T-helper 9 cell (primary cell): Measurements from ENCODE around the gene TNRC6A.
"Not testable (repeated sequence)": the region's sequence is repeated elsewhere in the genome, so short reads cannot be mapped to it uniquely, and the experiment has no call there.

Experiments used
- DNase-seq: peaks from one replicate; pipeline ENCODE4 v3.0.0-alpha.2; 2020

The TNRC6A gene

GRCh38 chr16:24819462-24820040, 90.1 kb downstream of the TNRC6A start:
- DNase-seq, result no peak

- no peak for DNase-seq
Measured at GRCh38 chr16:24820522-24820921, 91.1 kb downstream of the TNRC6A start.

DNA sequence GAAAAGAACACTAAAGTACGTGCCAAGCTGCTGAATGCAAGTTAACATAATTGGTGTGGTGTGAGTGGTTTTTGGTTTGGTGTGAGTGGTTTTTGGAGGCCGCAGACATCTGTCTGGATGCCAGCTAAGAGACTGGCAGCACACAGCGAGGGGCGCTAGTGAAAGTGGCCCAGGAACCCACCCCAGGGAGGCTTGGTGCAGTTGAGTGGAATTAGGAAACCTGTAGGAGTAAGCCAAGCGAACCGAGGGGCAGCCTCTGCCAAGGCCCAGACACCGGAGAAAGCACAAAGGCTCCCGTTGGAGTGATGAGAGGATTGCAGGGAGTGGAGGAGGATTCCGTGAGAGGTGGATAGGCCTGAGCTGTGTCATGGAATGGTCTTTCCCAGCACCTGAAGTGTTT, 91.7 kb downstream of the TNRC6A start:
- DNase-seq, result no peak

GRCh38 chr16:24822542-24822941, 93.1 kb downstream of the TNRC6A start:
- DNase-seq, result no peak

GRCh38 chr16:24822974-24823373, 93.5 kb downstream of the TNRC6A start:
- DNase-seq, result no peak

DNA sequence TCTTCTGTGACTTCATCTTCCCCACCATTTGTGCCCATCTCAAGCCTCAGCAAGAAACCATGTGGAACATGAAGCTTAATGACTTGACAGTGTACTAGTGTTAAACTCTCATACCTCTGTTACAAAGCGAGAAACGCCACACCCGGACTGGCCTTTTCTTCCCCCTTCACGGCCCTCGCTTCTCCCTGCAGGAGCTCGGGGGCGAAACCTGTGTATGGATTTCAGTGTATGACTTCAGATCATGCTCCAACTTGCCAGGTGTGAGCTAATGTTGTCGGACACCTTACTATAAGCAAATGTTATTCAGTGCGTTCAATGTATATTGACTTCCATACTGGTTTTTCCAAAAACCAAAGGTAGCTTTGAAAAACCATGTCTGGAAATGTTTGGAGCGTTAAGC, 96.2 kb downstream of the TNRC6A start:
- no peak for DNase-seq

DNA sequence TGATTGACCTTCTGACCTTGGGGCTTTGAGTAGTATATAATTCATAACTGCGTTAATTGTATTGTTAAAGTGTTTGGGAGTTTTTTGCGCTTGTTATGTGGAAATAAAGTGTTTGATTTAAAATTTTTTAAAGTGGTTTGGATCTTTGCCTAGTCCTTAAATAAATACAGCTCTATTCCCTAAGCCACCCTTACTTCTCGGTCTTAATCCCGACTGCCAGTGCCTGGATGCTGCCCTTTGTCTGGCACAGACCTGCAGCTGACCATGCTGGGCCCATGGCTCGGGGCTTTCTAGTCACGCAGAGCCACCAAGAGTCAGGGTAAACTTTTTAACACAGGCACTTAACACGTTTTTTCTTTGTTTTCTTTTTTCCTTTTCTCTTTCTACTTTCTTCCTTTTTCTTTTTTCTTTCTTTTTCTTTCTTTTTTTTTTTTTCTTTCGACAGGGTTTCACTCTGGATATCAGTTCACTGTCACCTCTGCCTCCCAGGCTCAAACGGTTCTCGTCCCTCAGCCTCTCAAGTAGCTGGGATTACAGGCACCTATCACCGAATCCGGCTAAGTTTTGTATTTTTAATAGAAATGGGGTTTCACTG, 96.7 kb downstream of the TNRC6A start:
- DNase-seq, result no peak

DNA sequence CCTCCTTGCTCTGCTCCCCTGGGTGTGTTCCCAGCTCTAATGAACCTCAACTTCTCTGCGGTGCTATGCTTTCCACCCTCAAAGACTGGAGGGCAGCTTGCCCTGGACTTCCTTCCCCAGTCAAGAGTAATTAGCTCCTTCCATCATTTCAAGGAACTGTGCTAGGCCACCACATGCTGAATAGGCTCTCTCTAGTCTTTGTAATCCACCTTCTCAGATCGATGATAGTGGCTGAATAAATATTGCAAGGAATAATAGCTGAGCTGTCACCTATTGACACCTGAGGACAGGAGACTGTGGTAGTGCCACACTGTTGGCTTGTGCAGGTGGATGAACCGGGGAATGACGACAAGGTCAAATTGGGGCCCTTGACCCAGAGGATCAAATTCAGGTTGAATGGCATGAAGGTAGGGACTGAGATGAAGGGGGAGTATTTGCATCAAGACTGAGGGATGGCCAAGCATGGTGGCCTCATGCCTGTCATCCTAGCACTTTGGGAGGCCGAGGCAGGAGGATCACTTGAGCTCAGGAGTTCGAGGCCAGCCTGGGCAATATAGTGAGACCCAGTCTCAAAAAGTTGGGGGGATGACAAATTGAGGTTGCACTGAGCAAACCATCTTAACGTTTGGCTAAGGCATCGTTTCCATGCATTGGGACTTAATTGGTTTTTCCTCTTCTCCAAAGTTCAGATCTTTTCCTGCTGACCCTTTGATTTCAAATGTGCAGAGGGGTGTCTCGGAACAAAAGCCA, 97.5 kb downstream of the TNRC6A start:
- DNase-seq, result no peak

DNA sequence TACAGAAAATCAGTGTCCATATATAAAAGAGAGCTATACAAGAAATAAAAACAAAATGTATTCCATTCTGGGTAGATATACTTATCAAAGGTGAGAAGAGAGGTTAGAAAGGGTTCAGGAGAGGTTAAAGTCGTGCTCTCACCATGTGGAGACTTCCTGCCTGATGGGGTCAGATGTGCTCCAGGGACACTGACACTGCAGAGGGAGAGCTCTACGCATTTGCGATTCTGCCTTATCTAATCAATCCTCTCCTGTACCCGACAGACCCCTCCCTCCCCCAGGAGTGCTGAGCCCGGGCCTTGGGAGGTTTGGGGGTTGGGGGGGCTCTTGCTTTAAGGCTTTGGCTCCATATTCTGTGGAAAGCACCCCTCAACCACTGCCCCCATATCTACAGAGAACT, 99.7 kb downstream of the TNRC6A start:
- DNase-seq, result no peak

DNA sequence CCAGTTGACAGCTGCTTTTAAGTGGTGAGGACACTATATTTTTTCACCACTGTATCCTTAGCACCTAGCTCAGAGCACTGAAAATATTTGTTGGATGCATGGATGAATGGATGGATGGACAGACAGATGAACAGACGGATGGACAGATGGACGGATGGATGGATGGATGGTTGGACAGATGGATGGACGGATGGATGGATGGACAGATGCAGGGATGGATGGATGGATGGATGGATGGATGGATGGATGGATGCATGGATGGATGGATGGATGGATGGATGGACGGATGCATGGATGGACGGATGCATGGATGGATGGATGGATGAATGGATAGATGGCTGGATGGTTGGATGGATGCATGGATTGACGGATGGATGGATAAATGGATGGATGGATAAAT, 103.9 kb downstream of the TNRC6A start:
- DNase-seq, result no peak

DNA sequence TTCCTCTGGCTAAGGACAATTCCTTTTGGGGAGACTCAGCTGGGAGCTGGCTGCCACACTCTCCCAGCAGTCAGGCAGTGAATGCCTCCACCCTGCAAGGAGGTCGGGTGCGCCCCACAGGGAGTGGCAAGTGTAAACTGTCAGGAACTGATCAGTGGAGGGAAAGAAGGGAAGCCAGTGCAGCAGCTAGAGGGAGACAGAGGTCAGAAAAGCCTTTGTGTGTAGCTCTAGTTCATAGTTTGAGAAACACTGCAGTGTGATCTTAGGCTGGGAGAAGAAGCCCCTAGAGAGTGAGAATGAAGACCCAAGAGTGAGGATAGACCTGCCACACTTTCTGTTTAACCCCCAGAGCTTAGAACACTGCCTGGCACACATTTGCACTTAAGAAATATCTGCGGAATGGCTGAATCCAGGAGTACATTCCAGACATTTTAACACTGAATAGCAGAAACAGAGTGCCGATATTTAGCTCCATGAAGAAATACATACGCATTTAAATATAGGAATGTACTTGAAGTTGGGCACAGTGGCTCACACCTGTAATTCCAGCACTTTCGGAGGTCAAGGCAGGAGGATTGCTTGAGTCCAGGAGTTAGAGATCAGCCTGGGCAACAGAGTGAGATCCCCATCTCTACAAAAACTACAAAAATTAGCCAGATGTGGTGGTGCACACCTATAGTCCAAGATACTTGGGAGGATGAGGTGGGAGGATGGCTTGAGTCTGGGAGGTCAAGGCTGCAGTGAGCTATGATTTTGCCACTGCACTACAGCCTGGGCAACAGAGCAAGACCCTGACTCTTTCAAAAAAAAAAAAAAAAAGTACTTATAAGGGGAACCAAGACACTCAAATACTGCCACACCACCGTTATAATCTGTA, 105.2 kb downstream of the TNRC6A start:
- DNase-seq, result no peak

DNA sequence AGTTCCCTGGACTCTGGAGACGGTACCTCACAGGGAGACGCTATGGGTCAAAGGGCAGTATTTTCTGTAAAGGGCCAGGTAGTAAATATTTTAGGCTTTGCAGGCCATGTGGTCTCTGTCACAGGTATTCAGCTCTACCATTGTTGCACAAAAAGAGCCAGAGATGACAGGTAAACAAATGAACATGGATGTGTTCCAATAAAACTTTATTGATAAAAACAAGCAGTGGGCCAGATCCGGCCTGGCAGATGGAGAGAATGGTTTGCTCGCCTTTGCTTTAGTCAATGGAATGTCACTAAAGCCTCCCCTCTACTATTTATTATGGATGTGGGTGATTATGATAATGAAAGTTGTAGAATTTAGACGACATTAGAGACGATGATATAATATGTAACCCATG, 107.4 kb downstream of the TNRC6A start:
- DNase-seq, result no peak

DNA sequence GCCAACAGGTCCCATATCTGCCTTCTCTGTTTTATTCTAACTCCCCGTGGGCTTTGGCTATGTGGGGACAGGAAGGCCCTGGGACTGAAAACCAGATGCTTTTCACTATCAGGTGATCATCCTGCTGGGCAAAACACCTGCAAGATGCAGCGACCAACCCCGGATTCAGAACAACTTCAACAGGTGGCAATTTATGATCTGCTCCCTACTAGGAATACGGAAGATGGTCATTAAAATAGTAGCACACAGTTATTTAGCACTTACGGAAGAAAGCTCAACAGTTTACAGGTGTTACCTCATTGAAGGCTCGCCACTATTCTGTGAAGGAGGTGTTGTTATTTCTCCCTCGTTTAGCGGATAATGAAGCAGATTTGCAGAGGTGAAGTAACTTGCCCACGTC, 108.5 kb downstream of the TNRC6A start:
- DNase-seq, result no peak

- DNase-seq, result no peak
Measured at GRCh38 chr16:24838554-24839266, 109.3 kb downstream of the TNRC6A start.

DNA sequence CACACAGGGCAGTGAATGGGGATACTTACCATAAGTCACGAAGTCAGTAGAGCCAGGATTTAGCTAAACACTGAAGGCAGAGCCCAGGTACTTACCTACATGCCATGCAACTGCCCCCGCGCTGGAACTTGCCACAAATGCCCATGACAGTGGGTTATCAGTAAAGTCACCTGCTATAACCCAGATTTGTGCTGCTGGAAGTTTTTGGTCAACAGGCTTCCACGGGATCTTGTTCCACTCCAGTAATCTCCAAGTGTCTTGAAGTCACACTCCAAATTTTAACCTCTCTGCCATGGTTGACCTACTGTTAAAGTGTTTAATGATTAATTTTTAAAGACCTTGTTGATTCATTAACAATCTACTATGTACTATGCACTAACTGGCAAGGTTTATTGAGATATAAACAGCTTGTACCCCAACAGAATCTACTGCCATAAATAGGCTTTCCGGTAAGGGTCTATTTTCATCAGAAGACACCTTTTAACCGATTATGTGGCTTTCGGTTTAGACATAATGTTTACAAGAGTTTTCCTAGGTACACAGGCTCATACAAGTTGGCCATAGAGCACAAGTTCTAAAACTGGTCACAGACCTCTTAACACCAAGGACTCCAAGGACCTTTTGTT, 110.0 kb downstream of the TNRC6A start:
- DNase-seq, result no peak

GRCh38 chr16:24841291-24841690, 111.8 kb downstream of the TNRC6A start:
- DNase-seq, result no peak

GRCh38 chr16:24844101-24845030, 114.9 kb downstream of the TNRC6A start:
- DNase-seq, result no peak

GRCh38 chr16:24845031-24845365, 115.5 kb downstream of the TNRC6A start:
- not testable (repeated sequence) for DNase-seq

GRCh38 chr16:24845726-24846547, 116.5 kb downstream of the TNRC6A start, which contains the start of gene SLC5A11:
Gene SLC5A11, plus strand, starts transcription at chr16:24845963. Its CDS starts 12,681 bp downstream, at chr16:24858644.
- DNase-seq, result no peak
